GM19467 (cell line): ENCODE results near the gene S100A14.

ENCODE experiments used
- ATAC-seq: cut with Tn5 transposase; IDR thresholded peaks from one replicate; pipeline ENCODE4 v1.9.1; 2021; ENCODE audit warnings: mild to moderate bottlenecking, moderate library complexity; ENCODE audit not compliant: unreplicated experiment

The S100A14 gene

GRCh38 chr1:153616917-153617311, 789 bp upstream of the S100A14 start:
- ATAC-seq = no peak

GRCh38 chr1:153615406-153615805, 719 bp downstream of the S100A14 start:
- no peak for ATAC-seq

- no peak for ATAC-seq
Observed at GRCh38 chr1:153614906-153615305, 1.2 kb downstream of the S100A14 start.

- no peak for ATAC-seq
Observed at GRCh38 chr1:153614189-153614900, 1.8 kb downstream of the S100A14 start.

- no peak for ATAC-seq
Observed at GRCh38 chr1:153613406-153613805, 2.7 kb downstream of the S100A14 start.

- ATAC-seq = no peak
Observed at GRCh38 chr1:153612755-153613331, 3.3 kb downstream of the S100A14 start, which contains the start of gene S100A16. S100A16 (minus strand) TSS chr1:153613137; CDS start chr1:153608151, 4,986 bp downstream.

GRCh38 chr1:153612111-153612754, 3.9 kb downstream of the S100A14 start:
- no peak for ATAC-seq

- no peak for ATAC-seq
Observed at GRCh38 chr1:153611356-153611755, 4.8 kb downstream of the S100A14 start.

GRCh38 chr1:153610811-153611301, 5.3 kb downstream of the S100A14 start:
- ATAC-seq = no peak

- ATAC-seq = no peak
Observed at GRCh38 chr1:153610334-153610733, 5.8 kb downstream of the S100A14 start.

GRCh38 chr1:153609585-153609907, 6.6 kb downstream of the S100A14 start:
- no peak for ATAC-seq

- no peak for ATAC-seq
Observed at GRCh38 chr1:153608742-153609584, 7.2 kb downstream of the S100A14 start.

- ATAC-seq = no peak
Observed at GRCh38 chr1:153608089-153608682, 7.9 kb downstream of the S100A14 start.

GRCh38 chr1:153607381-153607780, 8.7 kb downstream of the S100A14 start:
- ATAC-seq = no peak

- no peak for ATAC-seq
Observed at GRCh38 chr1:153606194-153606593, 9.9 kb downstream of the S100A14 start.

GRCh38 chr1:153602749-153603148, 13.4 kb downstream of the S100A14 start:
- no peak for ATAC-seq

GRCh38 chr1:153599847-153600246, 16.3 kb downstream of the S100A14 start:
- no peak for ATAC-seq

- ATAC-seq = peak; percentile 98
Observed at GRCh38 chr1:153598309-153599172, 17.6 kb downstream of the S100A14 start.

GRCh38 chr1:153597206-153597605, 18.9 kb downstream of the S100A14 start:
- ATAC-seq = no peak

GRCh38 chr1:153592748-153593147, 23.4 kb downstream of the S100A14 start:
- no peak for ATAC-seq
